ENCODE results near the gene BCAS3. TPM values are rescaled to one million over a fixed set of nuclear protein-coding genes. Genes with fewer than 3 reads are reported as not detected.
"Not testable (repeated sequence)": the region's sequence is repeated elsewhere in the genome, so short reads cannot be mapped to it uniquely, and the experiment has no call there.

Gene BCAS3
- polyA plus RNA-seq, 3 donors, result 10.3 to 19.1 (median 14.7) TPM

DNA sequence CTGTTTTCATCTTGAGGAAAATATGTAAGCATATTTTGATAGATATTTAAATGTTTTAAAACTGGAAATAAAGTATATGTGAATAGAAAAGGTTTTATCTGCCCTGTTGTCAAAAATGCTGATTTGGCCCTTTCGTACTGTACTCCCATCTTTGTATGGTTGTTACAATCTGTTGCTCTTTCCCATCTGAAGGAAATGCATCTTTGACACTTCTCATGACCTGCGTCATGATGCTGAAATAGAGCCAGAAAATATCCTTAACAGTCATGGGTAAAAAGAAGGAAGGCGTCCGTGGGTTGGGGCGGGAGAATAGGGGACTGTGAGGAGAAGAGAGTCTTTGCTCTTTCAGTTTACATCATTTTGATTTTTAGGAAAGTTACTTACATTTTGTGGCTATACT lies 327.7 kb downstream of the BCAS3 start:
- Histone ChIP-seq H3K79me2 (ENCODE audit: insufficient read depth, low read length) (no peaks in the 10 kb centered on the region), H3K4me2 (replicated peaks; ENCODE audit: extremely low read depth, low read length, poor library complexity, severe bottlenecking) (no peak overlapping the region), H3K4me3 (replicated peaks in 1 of 3; ENCODE audit: low read depth in 2 of 3, low read length in 3 of 3) (no peak overlapping the region), H2AFZ (ENCODE audit: insufficient read depth, low read depth, low read length, poor library complexity, severe bottlenecking) (no peak overlapping the region), H4K20me1 (ENCODE audit: insufficient read depth, low read length) (no peaks in the 10 kb centered on the region), H3K9ac (ENCODE audit: insufficient read depth, low read length, poor library complexity, severe bottlenecking) (no peak overlapping the region), H3K27ac (ENCODE audit: low read depth in 1 of 2, low read length in 2 of 2) (no peak overlapping the region), H3K27me3 (ENCODE audit: control insufficient read depth in 2 of 2, insufficient read depth in 2 of 2, low read length in 2 of 2) (no peaks in the 10 kb centered on the region), H3K4me1 (ENCODE audit: control insufficient read depth in 1 of 2, insufficient read depth in 2 of 2, low read length in 2 of 2) (no peaks in the 10 kb centered on the region), H3K9me3 (replicated peaks in 1 of 2; ENCODE audit: control insufficient read depth in 1 of 2, insufficient read depth in 1 of 2, low read length in 2 of 2) (no peaks in the 10 kb centered on the region), H3K36me3 (replicated peaks in 1 of 2; ENCODE audit: control insufficient read depth in 1 of 2, insufficient read depth in 2 of 2, low read length in 2 of 2) (no peaks in the 10 kb centered on the region)
- Mint-ChIP-seq H3K27ac (no peak overlapping the region), H3K4me3 (no peak overlapping the region), H3K4me1 (no peaks in the 10 kb centered on the region), H3K9me3 (peaks cover 0 to 4% (median 0%) of the 10 kb centered on the region in 7 donors), H3K27me3 (ENCODE audit: low read depth in 3 of 3) (peaks cover 0 to 5% (median 2%) of the 10 kb centered on the region in 3 donors), H3K36me3 (peaks cover 0 to 1% of the 10 kb centered on the region in 2 donors)
- TF ChIP-seq, protein P1, sequence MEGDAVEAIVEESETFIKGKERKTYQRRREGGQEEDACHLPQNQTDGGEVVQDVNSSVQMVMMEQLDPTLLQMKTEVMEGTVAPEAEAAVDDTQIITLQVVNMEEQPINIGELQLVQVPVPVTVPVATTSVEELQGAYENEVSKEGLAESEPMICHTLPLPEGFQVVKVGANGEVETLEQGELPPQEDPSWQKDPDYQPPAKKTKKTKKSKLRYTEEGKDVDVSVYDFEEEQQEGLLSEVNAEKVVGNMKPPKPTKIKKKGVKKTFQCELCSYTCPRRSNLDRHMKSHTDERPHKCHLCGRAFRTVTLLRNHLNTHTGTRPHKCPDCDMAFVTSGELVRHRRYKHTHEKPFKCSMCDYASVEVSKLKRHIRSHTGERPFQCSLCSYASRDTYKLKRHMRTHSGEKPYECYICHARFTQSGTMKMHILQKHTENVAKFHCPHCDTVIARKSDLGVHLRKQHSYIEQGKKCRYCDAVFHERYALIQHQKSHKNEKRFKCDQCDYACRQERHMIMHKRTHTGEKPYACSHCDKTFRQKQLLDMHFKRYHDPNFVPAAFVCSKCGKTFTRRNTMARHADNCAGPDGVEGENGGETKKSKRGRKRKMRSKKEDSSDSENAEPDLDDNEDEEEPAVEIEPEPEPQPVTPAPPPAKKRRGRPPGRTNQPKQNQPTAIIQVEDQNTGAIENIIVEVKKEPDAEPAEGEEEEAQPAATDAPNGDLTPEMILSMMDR (IDR thresholded peaks at IDR 0.05), result no peak
- intact Hi-C loops (cut with micrococcal nuclease), result loop anchor here in 1 of 2 donors (10.0 kb wide), 1 partner anchor 389 kb away; the partner anchor contains the start of gene TBX2
- WGBS (ENCODE audit: insufficient coverage), result 100% methylated on average over 1 of the region's 5 CpGs
- DNase-seq, result no peak

DNA sequence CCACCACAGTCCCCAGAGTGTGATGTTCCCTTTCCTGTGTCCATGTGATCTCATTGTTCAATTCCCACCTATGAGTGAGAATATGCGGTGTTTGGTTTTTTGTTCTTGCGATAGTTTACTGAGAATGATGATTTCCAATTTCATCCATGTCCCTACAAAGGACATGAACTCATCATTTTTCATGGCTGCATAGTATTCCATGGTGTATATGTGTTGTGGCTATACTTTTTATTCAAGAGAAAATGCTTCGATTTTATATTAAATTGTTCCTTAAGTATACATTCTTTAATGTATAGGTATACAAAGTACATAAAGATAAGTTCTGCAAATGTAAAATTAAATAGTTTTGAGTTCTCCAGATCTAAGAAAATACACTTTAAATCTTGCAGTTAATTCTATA lies 328.3 kb downstream of the BCAS3 start:
- H3K79me2 ChIP-seq (ENCODE audit: insufficient read depth, low read length); H3K4me1 ChIP-seq (ENCODE audit: control insufficient read depth in 1 of 2, insufficient read depth in 2 of 2, low read length in 2 of 2); H3K4me1 Mint-ChIP-seq; H3K27me3 Mint-ChIP-seq (ENCODE audit: low read depth in 3 of 3); H3K9me3 ChIP-seq (replicated peaks in 1 of 2; ENCODE audit: control insufficient read depth in 1 of 2, insufficient read depth in 1 of 2, low read length in 2 of 2); H3K27ac ChIP-seq (ENCODE audit: low read depth in 1 of 2, low read length in 2 of 2); H3K9ac ChIP-seq (ENCODE audit: insufficient read depth, low read length, poor library complexity, severe bottlenecking); H3K4me2 ChIP-seq (replicated peaks; ENCODE audit: extremely low read depth, low read length, poor library complexity, severe bottlenecking); DNase-seq; H4K20me1 ChIP-seq (ENCODE audit: insufficient read depth, low read length); H3K27ac Mint-ChIP-seq; H2AFZ ChIP-seq (ENCODE audit: insufficient read depth, low read depth, low read length, poor library complexity, severe bottlenecking); H3K36me3 ChIP-seq (replicated peaks in 1 of 2; ENCODE audit: control insufficient read depth in 1 of 2, insufficient read depth in 2 of 2, low read length in 2 of 2); H3K4me3 ChIP-seq (replicated peaks in 1 of 3; ENCODE audit: low read depth in 2 of 3, low read length in 3 of 3); H3K9me3 Mint-ChIP-seq; H3K36me3 Mint-ChIP-seq; H3K27me3 ChIP-seq (ENCODE audit: control insufficient read depth in 2 of 2, insufficient read depth in 2 of 2, low read length in 2 of 2); H3K4me3 Mint-ChIP-seq: not testable (repeated sequence)
- WGBS (ENCODE audit: insufficient coverage), result no CpG with 5 or more reads among the region's 3 CpGs
- intact Hi-C loops (cut with micrococcal nuclease), result loop anchor here in 1 of 2 donors (10.0 kb wide), 1 partner anchor 389 kb away; the partner anchor contains the start of gene TBX2

Measured in CD14-positive monocyte (primary cell).